Subcutaneous adipose tissue (tissue), 4 donors: ENCODE measurements around the gene SRGAP1. TPM values are rescaled to one million over a fixed set of nuclear protein-coding genes. Genes with fewer than 3 reads are reported as not detected.

Source experiments
- CTCF ChIP-seq: fragments of 450-650 bp; IDR thresholded peaks from one replicate; pipeline ENCODE4 v1.5.1; 2016; ENCODE audit warnings: low read depth, mild to moderate bottlenecking, control low read depth, antibody characterized with exemption, moderate library complexity
- total RNA-seq, 4 donors: library from RNA; depleted of rRNA; stranded (reverse); fragments of >200 nt; gene quantifications; one replicate each; pipeline ENCODE4 v1.1.0, GENCODE V29; 2016

The SRGAP1 gene
- total RNA-seq, 4 donors from 2014 or later: 10.0 to 27.2 (median 23.8) TPM

DNA sequence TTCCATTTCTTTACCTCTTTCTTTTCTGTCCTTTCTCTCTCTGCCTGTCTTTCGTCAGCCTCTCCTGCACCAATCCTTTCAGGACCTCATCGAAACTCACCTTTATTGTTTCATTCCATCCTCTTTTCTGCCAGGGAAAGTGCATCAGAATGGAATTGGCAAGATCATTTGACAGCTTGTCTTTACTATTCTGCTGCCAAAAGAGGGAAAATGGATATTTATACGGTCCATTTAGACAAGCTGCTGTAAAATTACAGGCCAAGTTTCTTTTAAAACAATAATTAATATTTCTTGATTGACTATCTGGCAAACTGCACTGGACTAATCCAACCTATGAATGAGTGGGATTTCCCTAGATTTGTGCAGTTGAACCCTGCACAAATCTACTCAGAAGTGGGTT, 7.6 kb upstream of the SRGAP1 start:
- no peak for TF ChIP-seq CTCF

DNA sequence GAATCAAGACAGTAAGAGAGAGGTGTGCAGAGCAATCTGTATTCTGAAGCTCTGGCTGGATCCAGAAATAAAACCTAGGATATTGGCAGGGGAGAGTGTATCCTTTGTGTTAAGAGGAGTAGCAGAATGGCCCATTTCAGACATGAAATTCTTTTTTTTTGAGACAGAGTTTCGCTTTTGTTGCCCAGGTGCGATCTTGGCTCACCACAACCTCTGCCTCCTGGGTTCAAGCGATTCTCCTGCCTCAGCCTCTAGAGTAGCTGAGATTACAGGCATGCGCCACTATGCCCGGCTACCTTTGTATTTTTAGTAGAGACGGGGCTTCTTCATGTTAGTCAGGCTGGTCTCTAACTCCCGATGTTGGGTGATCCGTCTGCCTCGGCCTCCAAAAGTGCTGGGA, 6.1 kb upstream of the SRGAP1 start:
- no peak for TF ChIP-seq CTCF

GRCh38 chr12:63841011-63841410, 3.5 kb upstream of the SRGAP1 start:
- no peak for TF ChIP-seq CTCF

- no peak for TF ChIP-seq CTCF
Observed at GRCh38 chr12:63841571-63841970, 2.9 kb upstream of the SRGAP1 start.

GRCh38 chr12:63843254-63843720, 1.2 kb upstream of the SRGAP1 start:
- no peak for TF ChIP-seq CTCF

DNA sequence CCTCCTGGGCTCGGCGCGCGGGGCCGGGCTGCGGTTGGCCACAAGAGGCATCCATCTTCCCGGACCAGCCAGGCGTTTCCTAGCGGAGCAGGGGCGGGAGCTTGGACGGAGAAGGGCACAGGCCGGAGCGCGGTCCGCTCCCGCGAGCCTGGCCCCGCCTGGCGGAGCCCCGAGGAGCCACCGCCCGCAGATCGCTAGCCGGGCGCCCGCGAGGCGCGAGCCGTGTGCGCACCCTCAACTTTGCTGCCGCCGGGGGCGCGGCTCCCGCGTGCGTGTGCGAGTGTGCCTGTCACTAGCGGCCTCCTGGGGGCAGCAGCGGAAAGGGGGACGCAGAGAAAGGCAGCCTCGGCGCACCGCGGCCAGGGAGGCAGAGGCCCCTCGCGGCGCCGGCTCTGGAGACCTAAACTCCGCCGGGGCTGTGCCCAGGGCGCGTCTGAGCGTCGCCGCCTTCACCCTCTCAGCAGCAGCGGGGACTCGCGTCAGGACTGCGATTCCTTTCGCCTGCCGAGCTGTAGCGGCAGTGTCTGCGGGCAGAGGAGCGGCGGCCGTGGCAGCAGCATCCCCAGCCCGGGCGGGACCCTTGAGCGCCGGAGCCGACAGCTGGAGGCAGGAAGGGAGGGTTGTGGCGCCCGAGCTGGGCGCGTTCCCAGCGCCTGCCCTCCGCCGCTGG, 644 bp upstream of the SRGAP1 start:
- TF ChIP-seq CTCF: no peak

- TF ChIP-seq CTCF: no peak
Observed at GRCh38 chr12:63845726-63846125, 1.2 kb downstream of the SRGAP1 start.
